HepG2 (cell line): Measurements from ENCODE around the gene EXOC6B. TPM values are rescaled to one million over a fixed set of nuclear protein-coding genes. Genes with fewer than 3 reads are reported as not detected.

ENCODE experiments used
- ATAC-seq: fragments of 200-7000 bp; cut with Tn5 transposase; 3 replicates; pipeline ENCODE4 v1.9.1; 2020; ENCODE audit warnings: mild to moderate bottlenecking, moderate library complexity
- BruUV-seq: library from RNA; stranded (reverse); fragments of 400-500 nt; replicated peaks from 2 replicates; lab custom pipeline; 2021; lab: Mats Ljungman, UMichigan
- CTCF ChIA-PET: fragments of 300-600 bp; formaldehyde crosslinking; extraction: SDS; loops from one replicate; lab custom pipeline; 2021; ENCODE audit warnings: low total read pairs, inconsistent platforms, low intra/inter-chr PET ratio; lab: Yijun Ruan, JAX
- POLR2A ChIA-PET: fragments of 350-600 bp; sonication (Branson Sonifier 250); formaldehyde crosslinking; loops from one replicate; lab custom pipeline; 2020; ENCODE audit warnings: antibody characterized with exemption, inconsistent platforms; lab: Yijun Ruan, JAX
- DNase-seq: peaks from one replicate; pipeline ENCODE4 v3.0.0-alpha.2; 2015; ENCODE audit warnings: low spot score
- FAIRE-seq: peaks from 3 replicates; lab custom pipeline; 2011; peaks lifted over from hg19 to GRCh38; lab: Jason Lieb, UNC
- H2AFZ ChIP-seq: one replicate; pipeline ENCODE4 v1.6.1; 2011; ENCODE audit warnings: low read length, inconsistent platforms
- H3K27ac ChIP-seq: fragments of 300-600 bp; 3 replicates; pipeline ENCODE4 v1.8.0; 2011; ENCODE audit warnings: mixed run types, mild to moderate bottlenecking, mixed read lengths, low read length, inconsistent platforms; ENCODE audit not compliant: insufficient read depth; ENCODE audit errors: extremely low read length
- H3K27me3 ChIP-seq, 2 experiments: fragments of 200-600 bp in 1 of 2; 2 replicates in 1 of 2; 3 replicates in 1 of 2; pipeline versions ENCODE4 v1.6.0 to v1.8.0; 2011; ENCODE audit warnings: low read length in 2 of 2, mild to moderate bottlenecking in 2 of 2, moderate library complexity in 2 of 2, inconsistent platforms in 1 of 2; ENCODE audit not compliant: insufficient read depth in 2 of 2, control insufficient read depth in 1 of 2
- H3K36me3 ChIP-seq, 2 experiments: fragments of 200-600 bp in 1 of 2; replicated peaks in 1 of 2; 2 replicates in 1 of 2; 3 replicates in 1 of 2; pipeline versions ENCODE4 v1.5.1 to v1.8.0; 2011; ENCODE audit warnings: low read length in 2 of 2, inconsistent platforms in 1 of 2; ENCODE audit not compliant: insufficient read depth in 2 of 2, control insufficient read depth in 1 of 2
- H3K4me1 ChIP-seq: 2 replicates; pipeline ENCODE4 v1.5.1; 2012; ENCODE audit warnings: low read length, inconsistent platforms; ENCODE audit not compliant: insufficient read depth
- H3K4me2 ChIP-seq: 2 replicates; pipeline ENCODE4 v1.6.0; 2011; ENCODE audit warnings: low read depth, low read length, inconsistent platforms
- H3K4me3 ChIP-seq, 3 experiments: fragments of 200-600 bp in 1 of 3; sonication (generic), shearing (Covaris generic) in 1 of 3; replicated peaks in 1 of 3; 2 replicates each; pipeline ENCODE4 v1.5.1; 2011 to 2016; ENCODE audit warnings: low read length in 3 of 3, inconsistent platforms in 2 of 3, low read depth in 2 of 3, mild to moderate bottlenecking in 2 of 3, control low read depth in 1 of 3, mixed read lengths in 1 of 3; ENCODE audit not compliant: insufficient read depth in 1 of 3
- H3K79me2 ChIP-seq: one replicate; pipeline ENCODE4 v1.6.1; 2011; ENCODE audit warnings: low read length, inconsistent platforms; ENCODE audit not compliant: insufficient read depth
- H3K9ac ChIP-seq: 2 replicates; pipeline ENCODE4 v1.6.0; 2011; ENCODE audit warnings: mild to moderate bottlenecking, low read depth, low read length, inconsistent platforms; ENCODE audit not compliant: insufficient read depth
- H3K9me3 ChIP-seq: 2 replicates; pipeline ENCODE4 v1.5.1; 2012; ENCODE audit warnings: mild to moderate bottlenecking, low read length
- H4K20me1 ChIP-seq: 2 replicates; pipeline ENCODE4 v1.6.0; 2011; ENCODE audit warnings: inconsistent platforms, mild to moderate bottlenecking, low read length, moderate library complexity; ENCODE audit not compliant: insufficient read depth
- CEBPG ChIP-seq: IDR thresholded peaks from 2 replicates; pipeline ENCODE4 v1.6.1; 2016
- CREM ChIP-seq, 2 experiments: sonication (generic) in 1 of 2; formaldehyde crosslinking in 1 of 2; IDR thresholded peaks; 2 replicates each; pipeline versions ENCODE4 v1.4.0 to v1.6.1; 2016 to 2020; ENCODE audit warnings: antibody characterized with exemption in 1 of 2, mild to moderate bottlenecking in 1 of 2, missing genetic modification reagents in 1 of 2
- HNF4A ChIP-seq: sonication (generic); formaldehyde crosslinking; IDR thresholded peaks from 2 replicates; pipeline ENCODE4 v1.4.0; 2020; ENCODE audit warnings: missing genetic modification reagents
- HNRNPK ChIP-seq: fragments of 200-400 bp; formaldehyde crosslinking; IDR thresholded peaks from 2 replicates; pipeline ENCODE4 v1.6.1; 2018; ENCODE audit warnings: low read length, low read depth, moderate library complexity, mild to moderate bottlenecking; ENCODE audit not compliant: poor library complexity, severe bottlenecking
- KLF16 ChIP-seq, 2 experiments: sonication (generic) in 1 of 2; formaldehyde crosslinking in 1 of 2; IDR thresholded peaks; 2 replicates each; pipeline versions ENCODE4 v1.6.1 to v1.8.0; 2016 to 2023; ENCODE audit warnings: missing genetic modification reagents in 2 of 2, missing compliant biosample characterization in 1 of 2
- MIER2 ChIP-seq: IDR thresholded peaks from 2 replicates; pipeline ENCODE4 v1.6.1; 2016; ENCODE audit warnings: missing biosample characterization, missing genetic modification reagents
- TEF ChIP-seq: sonication (generic); formaldehyde crosslinking; IDR thresholded peaks from 2 replicates; pipeline ENCODE4 v1.5.0; 2020; ENCODE audit warnings: missing genetic modification reagents
- ZFP36 ChIP-seq: fragments of 150-350 bp; IDR thresholded peaks from 2 replicates; pipeline ENCODE4 v1.6.1; 2018; ENCODE audit warnings: borderline replicate concordance, low read length, low read depth; ENCODE audit not compliant: partially characterized antibody
- ZFX ChIP-seq: sonication (generic); formaldehyde crosslinking; IDR thresholded peaks from 2 replicates; pipeline ENCODE4 v1.4.0; 2020; ENCODE audit warnings: mild to moderate bottlenecking, low read depth, missing genetic modification reagents, moderate library complexity
- ZNF317 ChIP-seq: sonication (generic); formaldehyde crosslinking; IDR thresholded peaks from 2 replicates; pipeline ENCODE4 v1.5.0; 2020; ENCODE audit warnings: mild to moderate bottlenecking, missing genetic modification reagents
- ZNF343 ChIP-seq: sonication (generic); formaldehyde crosslinking; IDR thresholded peaks from 2 replicates; pipeline ENCODE4 v1.4.0; 2020; ENCODE audit warnings: mild to moderate bottlenecking, missing genetic modification reagents
- ZNF761 ChIP-seq: sonication (generic); formaldehyde crosslinking; conservative IDR thresholded peaks from 2 replicates; pipeline ENCODE4 v1.4.0; 2020; ENCODE audit warnings: mild to moderate bottlenecking, missing genetic modification reagents
- WGBS: methylation state at CpG from one replicate; pipeline ENCODE4 v1.1.6; 2017; ENCODE audit warnings: low lambda C conversion rate; 5-methylcytosine and 5-hydroxymethylcytosine counted together
- in situ Hi-C: cut with HindIII; loops from 2 replicates; pipeline ENCODE4 v1.10.0; 2017; ENCODE audit warnings: low pct_unique_long_range_greater_than_20kb; ENCODE audit not compliant: extremely low pct_ligation_motif_present
- intact Hi-C: fragments of 100-400 bp; cut with micrococcal nuclease; formaldehyde crosslinking; loops from one replicate; pipeline ENCODE4 v1.10.0; 2022; ENCODE audit not compliant: unreplicated experiment
- polyA plus RNA-seq, 8 experiments: library from polyadenylated mRNA; depleted of rRNA in 3 of 8; stranded (reverse) in 7 of 8; unstranded in 1 of 8; fragments of >200 nt; fragmentation: Illumina TruSeq in 4 of 8; extraction: Trizol in 4 of 8; gene quantifications; 2 replicates each; pipeline versions ENCODE4 v1.2.1 to v1.2.3, GENCODE V29; 2011 to 2016; ENCODE audit warnings: low read depth in 4 of 8, missing spikeins in 1 of 8, mixed read lengths in 1 of 8; ENCODE audit not compliant: insufficient read depth in 1 of 8
- total RNA-seq, 5 experiments: library from RNA; depleted of rRNA; stranded (reverse); fragments of >200 nt; fragmentation: Illumina TruSeq; extraction: Trizol; gene quantifications; 2 replicates each; pipeline ENCODE4 v1.2.3, GENCODE V29; 2016; ENCODE audit warnings: low read depth in 1 of 5
- TF ChIP-seq, protein P1 (sequence below): IDR thresholded peaks from 2 replicates; pipeline ENCODE4 v1.4.0; 2020; ENCODE audit warnings: mild to moderate bottlenecking, missing genetic modification reagents
- TF ChIP-seq, protein P2 (sequence below): IDR thresholded peaks from 2 replicates; pipeline ENCODE4 v1.6.1; 2016; ENCODE audit warnings: mild to moderate bottlenecking

EXOC6B gene
- total and polyA plus RNA-seq, 2 of the 13 experiments (the other 11 are each of a cell fraction or from before 2014, with no cell fraction given): 9.1 to 15.9 TPM

DNA sequence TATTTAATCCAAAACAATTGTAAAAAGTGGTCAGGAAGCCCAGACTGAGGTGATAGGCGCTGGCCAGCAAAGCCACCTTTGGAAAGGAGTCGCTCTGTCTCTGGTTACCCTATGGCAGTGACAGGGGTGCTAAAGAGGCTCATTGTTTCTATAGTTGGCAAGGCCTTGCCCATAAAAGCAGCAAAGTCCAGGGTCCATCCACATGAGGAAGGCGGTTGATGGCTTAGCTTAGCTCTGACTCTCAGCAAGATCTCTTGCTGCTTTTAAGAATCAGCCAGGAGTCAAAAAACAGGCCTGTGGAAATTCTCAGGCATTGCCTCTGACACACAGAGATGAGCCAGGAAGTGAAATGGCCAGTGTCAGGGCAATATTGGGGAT, 620.3 kb downstream of the EXOC6B start (continued):
- TF ChIP-seq, protein P1, sequence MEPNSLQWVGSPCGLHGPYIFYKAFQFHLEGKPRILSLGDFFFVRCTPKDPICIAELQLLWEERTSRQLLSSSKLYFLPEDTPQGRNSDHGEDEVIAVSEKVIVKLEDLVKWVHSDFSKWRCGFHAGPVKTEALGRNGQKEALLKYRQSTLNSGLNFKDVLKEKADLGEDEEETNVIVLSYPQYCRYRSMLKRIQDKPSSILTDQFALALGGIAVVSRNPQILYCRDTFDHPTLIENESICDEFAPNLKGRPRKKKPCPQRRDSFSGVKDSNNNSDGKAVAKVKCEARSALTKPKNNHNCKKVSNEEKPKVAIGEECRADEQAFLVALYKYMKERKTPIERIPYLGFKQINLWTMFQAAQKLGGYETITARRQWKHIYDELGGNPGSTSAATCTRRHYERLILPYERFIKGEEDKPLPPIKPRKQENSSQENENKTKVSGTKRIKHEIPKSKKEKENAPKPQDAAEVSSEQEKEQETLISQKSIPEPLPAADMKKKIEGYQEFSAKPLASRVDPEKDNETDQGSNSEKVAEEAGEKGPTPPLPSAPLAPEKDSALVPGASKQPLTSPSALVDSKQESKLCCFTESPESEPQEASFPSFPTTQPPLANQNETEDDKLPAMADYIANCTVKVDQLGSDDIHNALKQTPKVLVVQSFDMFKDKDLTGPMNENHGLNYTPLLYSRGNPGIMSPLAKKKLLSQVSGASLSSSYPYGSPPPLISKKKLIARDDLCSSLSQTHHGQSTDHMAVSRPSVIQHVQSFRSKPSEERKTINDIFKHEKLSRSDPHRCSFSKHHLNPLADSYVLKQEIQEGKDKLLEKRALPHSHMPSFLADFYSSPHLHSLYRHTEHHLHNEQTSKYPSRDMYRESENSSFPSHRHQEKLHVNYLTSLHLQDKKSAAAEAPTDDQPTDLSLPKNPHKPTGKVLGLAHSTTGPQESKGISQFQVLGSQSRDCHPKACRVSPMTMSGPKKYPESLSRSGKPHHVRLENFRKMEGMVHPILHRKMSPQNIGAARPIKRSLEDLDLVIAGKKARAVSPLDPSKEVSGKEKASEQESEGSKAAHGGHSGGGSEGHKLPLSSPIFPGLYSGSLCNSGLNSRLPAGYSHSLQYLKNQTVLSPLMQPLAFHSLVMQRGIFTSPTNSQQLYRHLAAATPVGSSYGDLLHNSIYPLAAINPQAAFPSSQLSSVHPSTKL (CRISPR knock-in tag): peak; percentile 40; the same call in 1 of the 2 replicates
- TF ChIP-seq ZFP36: no peak
- peak; percentile 76 for TF ChIP-seq HNF4A (CRISPR knock-in tag)
- TF ChIP-seq MIER2 (CRISPR knock-in tag): peak; percentile 63; the same call in 1 of the 2 replicates

DNA sequence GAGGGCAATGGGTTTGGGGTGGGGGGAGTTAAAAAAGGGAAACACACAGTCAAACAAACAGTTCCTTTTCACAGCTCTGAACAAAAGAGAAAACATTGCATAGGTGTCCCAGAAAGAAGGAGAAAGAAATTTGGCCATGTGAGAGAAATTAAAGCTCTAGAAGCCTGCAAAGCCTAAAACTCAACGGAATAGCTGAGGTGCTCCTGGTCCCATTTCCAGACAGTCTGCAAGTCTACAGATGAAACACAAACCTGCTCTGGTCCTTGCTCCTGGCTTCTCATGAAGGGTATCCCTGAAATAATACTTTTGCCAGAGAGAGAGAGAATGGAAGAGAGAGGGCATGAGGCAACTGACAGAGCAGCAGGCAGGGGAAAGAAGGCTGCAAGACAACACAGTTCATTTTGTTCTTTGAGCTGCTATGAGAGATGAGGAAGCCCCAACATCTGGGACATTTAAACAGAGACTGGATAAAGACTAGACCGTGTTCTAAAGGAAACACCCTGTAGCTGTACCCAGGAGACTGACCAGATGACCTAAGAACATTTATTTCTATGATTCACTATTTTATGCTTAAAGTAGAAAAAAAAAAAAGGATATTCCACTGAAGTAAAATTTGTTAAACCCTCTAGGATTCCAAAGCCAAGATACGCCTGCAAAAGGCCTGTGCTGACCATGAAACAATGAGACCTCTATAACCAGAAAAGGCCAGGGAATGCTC, 620.9 kb downstream of the EXOC6B start:
- in situ Hi-C loops: no loop called here
- peak; percentile 69 for ATAC-seq
- TF ChIP-seq ZNF761 (CRISPR knock-in tag): 0 out of 2 replicates have a peak, but pooled peaks have one; percentile 33
- TF ChIP-seq ZNF343 (CRISPR knock-in tag): 0 out of 2 replicates have a peak, but pooled peaks have one; percentile 38
- no peak for TF ChIP-seq KLF16 (CRISPR knock-in tag; IDR thresholded peaks at IDR 0.05)
- TF ChIP-seq CEBPG (CRISPR knock-in tag): no peak
- TF ChIP-seq CREM (IDR thresholded peaks at IDR 0.05): 0 out of 2 replicates have a peak, but pooled peaks have one; percentile 18
- TF ChIP-seq CREM (CRISPR knock-in tag; IDR thresholded peaks at IDR 0.05): no peak
- TF ChIP-seq, protein P2, sequence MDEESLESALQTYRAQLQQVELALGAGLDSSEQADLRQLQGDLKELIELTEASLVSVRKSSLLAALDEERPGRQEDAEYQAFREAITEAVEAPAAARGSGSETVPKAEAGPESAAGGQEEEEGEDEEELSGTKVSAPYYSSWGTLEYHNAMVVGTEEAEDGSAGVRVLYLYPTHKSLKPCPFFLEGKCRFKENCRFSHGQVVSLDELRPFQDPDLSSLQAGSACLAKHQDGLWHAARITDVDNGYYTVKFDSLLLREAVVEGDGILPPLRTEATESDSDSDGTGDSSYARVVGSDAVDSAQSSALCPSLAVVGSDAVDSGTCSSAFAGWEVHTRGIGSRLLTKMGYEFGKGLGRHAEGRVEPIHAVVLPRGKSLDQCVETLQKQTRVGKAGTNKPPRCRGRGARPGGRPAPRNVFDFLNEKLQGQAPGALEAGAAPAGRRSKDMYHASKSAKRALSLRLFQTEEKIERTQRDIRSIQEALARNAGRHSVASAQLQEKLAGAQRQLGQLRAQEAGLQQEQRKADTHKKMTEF (CRISPR knock-in tag): 0 out of 2 replicates have a peak, but pooled peaks have one; percentile 12
- no peak for TF ChIP-seq ZNF317
- TF ChIP-seq TEF: no peak
- TF ChIP-seq HNRNPK: peak; percentile 20
- TF ChIP-seq ZFX (CRISPR knock-in tag): peak; percentile 26; the same call in 1 of the 2 replicates

More for the DNA sequence above, 620.9 kb downstream of the EXOC6B start:
- Histone ChIP-seq H3K27ac (no peak overlapping the region), H3K4me1 (peaks cover 29% of the 10 kb centered on the region), H3K9ac (no peak overlapping the region; the same call in 1 of the 2 replicates), H3K79me2 (no peaks in the 10 kb centered on the region), H3K36me3 (no peaks in the 10 kb centered on the region), H3K4me3 (peak overlapping the region in 1 of 3 experiments; percentile 12; a peak in 1 of 6 replicates), H3K27me3 (no peaks in the 10 kb centered on the region), H2AFZ (no peak overlapping the region), H3K9me3 (no peaks in the 10 kb centered on the region), H4K20me1 (no peaks in the 10 kb centered on the region), H3K4me2 (peak overlapping the region; percentile 56)
- no TSS peak for BruUV-seq
- FAIRE-seq (no peak), DNase-seq (peak; percentile 14)
- 16% methylated on average over 3 of the region's 3 CpGs for WGBS
- CTCF ChIA-PET: no interaction called here
- intact Hi-C loops: no loop called here
- POLR2A ChIA-PET: interaction anchor here (0.9 kb wide), 1 partner anchor 8 kb away, joined by 3 read pairs; no protein-coding TSS in a partner anchor
